Stimulated activated CD8-positive, alpha-beta memory T cell treated with anti-CD3 and anti-CD28 coated beads, Interleukin-12 subunit alpha, Interleukin-12 subunit beta, amount 100 ng/mL, for 1 hour (primary cell): ENCODE measurements around the gene TPBG.
"Not testable (repeated sequence)": the region's sequence is repeated elsewhere in the genome, so short reads cannot be mapped to it uniquely, and the experiment has no call there.

Experiments
- DNase-seq: peaks from one replicate; pipeline ENCODE4 v3.0.0-alpha.2; 2020; ENCODE audit warnings: low read depth

TPBG gene

GRCh38 chr6:82376636-82377035, 13.0 kb downstream of the TPBG start:
- no peak for DNase-seq

GRCh38 chr6:82380566-82381185, 17.1 kb downstream of the TPBG start:
- DNase-seq = no peak

- DNase-seq = no peak
Observed at GRCh38 chr6:82381278-82381677, 17.7 kb downstream of the TPBG start.

GRCh38 chr6:82385102-82385501, 21.5 kb downstream of the TPBG start:
- no peak for DNase-seq

- no peak for DNase-seq
Observed at GRCh38 chr6:82385546-82385945, 21.9 kb downstream of the TPBG start.

GRCh38 chr6:82385961-82386360, 22.3 kb downstream of the TPBG start:
- no peak for DNase-seq

- not testable (repeated sequence) for DNase-seq
Observed at GRCh38 chr6:82394770-82395169, 31.2 kb downstream of the TPBG start.

- no peak for DNase-seq
Observed at GRCh38 chr6:82396964-82397751, 33.5 kb downstream of the TPBG start.

GRCh38 chr6:82397962-82398692, 34.5 kb downstream of the TPBG start:
- no peak for DNase-seq

GRCh38 chr6:82408952-82409431, 45.4 kb downstream of the TPBG start:
- DNase-seq = no peak

- DNase-seq = no peak
Observed at GRCh38 chr6:82410151-82410648, 46.6 kb downstream of the TPBG start.

- no peak for DNase-seq
Observed at GRCh38 chr6:82413868-82414267, 50.3 kb downstream of the TPBG start.

GRCh38 chr6:82415820-82416219, 52.2 kb downstream of the TPBG start:
- no peak for DNase-seq

GRCh38 chr6:82416346-82416745, 52.7 kb downstream of the TPBG start:
- DNase-seq = no peak
